HG03354 (cell line): Measurements from ENCODE around the gene EEFSEC.

Experiments used
- ATAC-seq: cut with Tn5 transposase; IDR thresholded peaks from one replicate; pipeline ENCODE4 v1.9.1; 2021; ENCODE audit warnings: mild to moderate bottlenecking; ENCODE audit not compliant: unreplicated experiment, poor library complexity, severe bottlenecking

Gene EEFSEC, protein sequence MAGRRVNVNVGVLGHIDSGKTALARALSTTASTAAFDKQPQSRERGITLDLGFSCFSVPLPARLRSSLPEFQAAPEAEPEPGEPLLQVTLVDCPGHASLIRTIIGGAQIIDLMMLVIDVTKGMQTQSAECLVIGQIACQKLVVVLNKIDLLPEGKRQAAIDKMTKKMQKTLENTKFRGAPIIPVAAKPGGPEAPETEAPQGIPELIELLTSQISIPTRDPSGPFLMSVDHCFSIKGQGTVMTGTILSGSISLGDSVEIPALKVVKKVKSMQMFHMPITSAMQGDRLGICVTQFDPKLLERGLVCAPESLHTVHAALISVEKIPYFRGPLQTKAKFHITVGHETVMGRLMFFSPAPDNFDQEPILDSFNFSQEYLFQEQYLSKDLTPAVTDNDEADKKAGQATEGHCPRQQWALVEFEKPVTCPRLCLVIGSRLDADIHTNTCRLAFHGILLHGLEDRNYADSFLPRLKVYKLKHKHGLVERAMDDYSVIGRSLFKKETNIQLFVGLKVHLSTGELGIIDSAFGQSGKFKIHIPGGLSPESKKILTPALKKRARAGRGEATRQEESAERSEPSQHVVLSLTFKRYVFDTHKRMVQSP

DNA sequence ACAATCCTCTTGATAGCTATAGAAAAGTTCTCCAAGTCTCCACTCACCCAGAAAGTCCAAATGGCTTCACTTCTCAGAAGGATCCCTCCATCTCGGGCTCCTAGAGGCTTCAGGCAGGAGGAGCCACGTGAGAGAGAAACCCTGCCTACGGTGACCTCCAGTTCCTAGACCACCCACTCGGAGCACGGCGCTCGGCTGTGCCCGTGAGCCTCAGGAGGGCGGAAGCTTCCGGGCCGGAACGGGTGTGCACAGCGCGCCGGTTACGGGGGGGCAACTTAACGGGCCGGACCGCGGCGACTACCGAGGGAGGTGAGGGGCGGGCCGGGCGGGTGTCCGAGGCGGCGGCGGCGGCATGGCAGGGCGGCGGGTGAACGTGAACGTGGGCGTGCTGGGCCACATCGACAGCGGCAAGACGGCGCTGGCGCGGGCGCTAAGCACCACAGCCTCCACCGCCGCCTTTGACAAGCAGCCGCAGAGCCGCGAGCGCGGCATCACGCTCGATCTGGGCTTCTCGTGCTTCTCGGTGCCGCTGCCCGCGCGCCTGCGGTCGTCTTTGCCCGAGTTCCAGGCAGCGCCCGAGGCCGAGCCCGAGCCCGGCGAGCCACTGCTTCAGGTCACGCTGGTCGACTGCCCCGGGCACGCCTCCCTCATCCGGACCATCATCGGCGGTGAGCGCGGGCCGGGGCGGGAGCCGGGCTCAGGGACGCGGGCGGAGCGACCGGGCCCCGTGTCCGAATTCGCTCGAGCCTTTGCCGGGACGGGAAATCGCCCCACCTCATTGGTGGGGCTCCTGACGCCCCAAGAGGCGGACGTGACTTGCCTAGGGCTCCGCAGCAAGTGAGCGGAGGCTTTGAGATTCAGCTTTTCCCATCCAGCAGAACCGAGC, at the start of gene EEFSEC:
Gene EEFSEC, plus strand, starts transcription at position 326 of the 886 bp plus-strand sequence. Its CDS starts 27 bp downstream, at position 353.
- peak; percentile 92 for ATAC-seq

DNA sequence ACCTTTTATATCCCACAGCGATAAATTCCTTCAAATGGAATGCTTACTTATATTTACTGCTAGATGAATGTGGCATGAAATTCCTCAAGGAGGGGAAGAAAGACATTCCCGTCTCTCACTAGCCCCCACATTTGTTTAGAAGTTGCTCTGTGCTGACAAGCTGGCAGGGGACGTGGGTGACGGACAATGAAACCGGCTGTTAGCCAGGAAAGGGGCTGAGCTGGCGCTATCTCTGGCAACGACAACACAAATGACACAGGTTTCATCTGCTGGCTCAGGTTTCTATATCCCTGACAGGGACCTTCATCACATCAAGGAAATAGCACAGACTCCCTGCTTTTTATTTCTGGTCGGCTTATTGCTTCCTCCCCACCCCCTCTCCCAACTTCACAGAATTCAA, 45.4 kb upstream of the EEFSEC start:
- ATAC-seq, result no peak

DNA sequence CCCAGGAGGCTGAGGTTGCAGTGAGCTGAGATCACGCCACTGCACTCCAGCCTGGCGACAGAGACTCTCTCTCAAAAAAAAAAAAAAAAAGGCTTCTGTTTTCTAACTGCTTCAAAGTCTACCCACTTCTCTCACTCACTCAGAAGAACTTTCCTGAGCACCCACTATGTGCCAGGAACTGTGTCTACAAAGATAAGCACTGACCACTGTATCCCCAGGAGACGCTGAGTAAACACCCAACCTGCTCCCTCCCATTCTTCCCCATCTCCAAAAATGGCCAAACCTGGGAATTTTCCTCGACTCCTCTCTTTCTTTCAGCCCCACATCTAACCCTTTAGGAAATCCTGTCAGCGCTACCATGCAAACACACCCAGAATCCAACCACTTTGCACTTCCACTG, 42.1 kb upstream of the EEFSEC start:
- ATAC-seq, result no peak

DNA sequence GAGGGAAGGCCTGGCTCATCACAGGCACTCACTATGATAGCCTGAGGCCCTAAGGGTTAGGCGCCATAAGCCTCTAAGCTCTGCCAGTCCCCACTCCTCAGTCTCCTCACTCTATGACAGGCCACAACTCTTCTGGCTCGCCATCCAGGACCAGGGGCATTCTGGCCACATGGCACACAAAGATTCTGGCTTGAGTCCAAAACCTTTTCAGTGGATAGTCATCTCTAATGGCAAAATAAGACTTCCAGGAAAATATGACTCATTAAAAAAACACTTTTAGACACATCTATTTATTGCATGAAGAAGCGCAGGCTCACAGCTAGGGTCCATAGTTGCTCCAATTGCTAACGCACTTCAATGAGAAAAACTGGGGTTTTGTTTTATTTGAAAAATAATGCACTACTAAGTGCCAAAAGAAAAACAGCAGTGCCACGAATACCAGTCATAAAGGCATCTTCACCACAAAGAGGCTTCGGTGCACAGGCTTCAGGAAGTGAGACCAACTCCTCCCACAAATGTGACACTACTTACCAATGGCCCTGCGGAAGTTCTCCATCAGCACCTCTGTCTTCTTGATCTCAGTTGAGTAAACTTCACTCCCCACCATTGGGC, 40.8 kb upstream of the EEFSEC start:
- ATAC-seq, result no peak

DNA sequence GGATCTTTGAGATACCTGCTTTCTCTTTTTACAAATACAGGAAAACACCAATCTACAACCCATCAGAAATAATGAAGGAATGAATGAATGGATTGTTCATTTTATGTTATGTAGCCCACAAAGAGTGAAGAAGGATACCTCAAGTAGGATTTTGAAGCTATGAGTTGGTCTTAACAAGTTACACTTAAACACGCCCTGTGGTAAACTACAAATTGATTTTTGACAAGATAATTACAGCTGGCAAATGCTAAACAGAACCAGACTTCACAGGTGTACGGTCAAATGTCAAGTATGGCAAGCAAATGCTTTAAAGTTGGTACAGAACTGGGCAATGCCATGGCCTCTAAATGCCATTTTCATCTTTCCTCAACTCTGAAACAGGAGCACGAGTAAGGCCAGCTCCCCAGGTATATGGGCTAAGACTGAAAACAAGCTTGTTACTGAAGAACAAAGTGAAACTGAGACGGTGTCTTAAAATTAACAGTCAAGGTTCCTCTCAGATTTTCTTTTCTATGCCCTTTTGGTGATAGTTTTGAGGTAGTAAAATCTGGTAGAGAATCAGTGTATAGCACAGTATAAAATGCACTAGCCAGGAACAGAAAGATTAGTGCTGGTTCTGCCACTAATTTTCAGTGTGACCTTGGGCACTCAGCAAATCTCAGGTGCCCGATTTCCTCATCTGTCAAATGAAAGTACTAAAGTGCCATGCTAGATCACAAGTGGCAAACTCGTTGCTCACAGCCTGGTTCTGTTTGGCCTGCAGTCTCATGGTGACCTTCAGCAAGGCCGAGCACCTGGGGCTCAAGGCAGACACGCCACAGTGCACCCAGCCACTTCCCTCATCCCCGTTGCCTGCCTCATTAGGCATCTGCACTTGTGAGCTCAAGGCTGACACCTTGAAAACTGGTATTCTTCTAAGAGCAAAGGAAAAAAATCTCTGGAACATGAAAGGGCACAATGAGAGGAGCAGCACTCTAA, 39.2 kb upstream of the EEFSEC start:
- peak; percentile 65 for ATAC-seq

DNA sequence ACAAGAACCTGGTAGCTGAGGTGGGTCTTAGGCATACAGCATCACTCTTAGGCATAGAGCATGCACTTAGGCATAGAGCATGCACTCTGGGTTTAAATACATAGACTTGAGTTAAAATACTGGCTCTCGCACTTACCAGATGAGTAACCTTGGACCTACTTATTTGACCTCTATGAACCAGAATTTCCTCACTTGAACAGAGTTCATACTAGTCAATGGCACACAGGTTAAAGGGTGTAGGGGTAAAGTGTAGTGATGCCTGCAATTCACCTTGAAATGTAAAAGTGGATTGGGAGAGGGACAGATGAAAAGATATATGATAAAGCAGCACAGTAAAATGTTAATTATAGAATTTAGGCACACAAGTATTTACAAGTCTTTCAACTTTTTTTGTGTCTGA, 31.3 kb upstream of the EEFSEC start:
- ATAC-seq, result no peak

DNA sequence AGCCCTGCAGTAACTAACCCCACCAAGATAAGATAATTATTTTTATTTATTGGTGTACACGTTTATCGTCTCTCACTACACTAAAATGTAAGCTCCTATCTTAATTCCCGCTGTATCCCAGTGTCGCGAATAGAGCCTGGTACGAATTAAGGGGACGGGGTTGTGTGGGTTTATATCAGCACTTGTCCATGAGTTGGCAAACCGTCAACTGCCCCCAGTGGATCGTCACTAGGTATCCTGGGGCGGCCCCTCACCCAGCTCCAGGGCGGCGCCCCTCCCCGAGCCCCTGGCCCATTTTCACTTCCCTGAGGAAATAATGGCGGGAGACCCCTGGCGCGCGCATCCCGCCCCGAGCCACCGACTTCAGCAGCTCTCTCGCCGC, 30.1 kb upstream of the EEFSEC start:
- no peak for ATAC-seq

DNA sequence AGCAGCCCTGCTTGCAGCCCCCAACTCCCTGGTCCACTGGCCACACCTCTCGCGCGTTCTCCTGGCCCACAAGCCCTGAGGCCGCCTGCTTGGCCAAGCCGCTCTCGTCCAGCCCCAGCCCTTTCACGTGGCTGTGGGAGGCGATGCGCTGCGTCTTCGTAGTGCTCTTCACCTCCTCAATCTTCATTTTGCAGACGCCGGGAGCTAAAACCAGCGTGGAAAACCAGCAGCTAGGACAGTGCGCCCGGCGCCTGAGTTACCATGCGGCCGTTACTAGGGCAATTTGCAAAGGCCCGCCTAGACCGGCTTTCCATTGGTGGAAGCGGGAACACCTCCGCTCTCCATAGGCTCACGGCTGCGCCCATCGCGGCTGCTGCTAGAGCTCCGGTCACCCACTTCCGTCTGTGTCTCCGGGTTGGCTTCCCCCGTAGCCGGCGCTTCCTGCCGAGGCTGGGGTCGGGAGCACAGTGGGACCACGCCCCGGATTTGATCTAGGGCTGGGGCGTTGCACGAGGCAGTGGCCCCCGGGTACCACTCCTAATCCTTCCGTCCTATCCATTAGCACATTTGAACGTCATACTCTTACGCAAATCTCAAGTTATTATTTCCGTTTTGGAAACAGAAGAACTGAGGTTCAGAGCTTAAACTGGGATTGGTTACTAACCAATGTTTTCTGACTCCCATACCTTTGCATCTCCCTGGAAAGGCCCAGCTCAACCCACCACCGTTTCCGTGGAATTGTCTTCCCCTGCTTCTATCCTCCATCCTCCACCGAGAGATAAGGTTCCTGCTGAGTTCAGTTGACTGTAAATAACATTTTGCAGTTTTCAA, 29.5 kb upstream of the EEFSEC start, which contains the start of gene RUVBL1:
Gene RUVBL1, minus strand, starts transcription at position 275 of the 831 bp plus-strand sequence. Its CDS starts 88 bp downstream, at position 187.
- ATAC-seq, result peak; percentile 98

DNA sequence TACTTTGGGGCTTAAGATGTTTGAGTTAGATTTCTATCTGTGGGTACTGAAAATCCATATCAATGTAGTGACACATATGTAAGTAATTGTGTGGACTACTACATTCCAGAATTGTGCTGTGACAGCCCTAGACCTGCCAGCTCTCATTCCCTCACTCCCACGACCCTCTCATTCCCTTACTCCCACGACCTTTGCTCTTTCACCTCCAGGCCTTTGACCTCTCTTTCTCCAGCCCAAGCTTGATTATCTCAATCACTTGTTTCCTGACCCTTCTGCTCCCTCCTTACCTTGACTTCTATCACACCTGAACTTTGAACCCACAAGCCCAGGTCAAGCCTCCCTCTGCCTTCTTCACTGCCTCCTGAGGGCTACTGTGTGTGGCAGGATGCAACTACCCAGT, 26.0 kb upstream of the EEFSEC start:
- ATAC-seq, result no peak

DNA sequence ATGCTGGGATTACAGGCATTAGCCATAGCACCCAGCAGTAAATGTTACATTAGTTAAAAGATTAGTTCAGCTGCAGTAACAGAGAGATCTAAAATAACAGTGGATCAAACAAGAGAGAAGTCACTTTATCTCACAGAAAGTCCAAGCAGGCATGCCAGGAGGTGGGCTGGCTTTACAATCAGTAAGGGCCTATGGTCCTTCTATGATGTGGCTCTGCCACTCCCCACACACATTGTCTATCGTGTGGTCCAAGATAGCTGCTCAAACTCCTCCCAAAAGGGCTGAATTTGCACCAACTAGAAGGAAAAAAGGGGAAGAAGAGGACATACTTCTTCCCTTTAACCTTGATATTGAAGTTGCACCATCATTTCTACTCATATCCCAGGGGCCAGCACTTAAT, 25.0 kb upstream of the EEFSEC start:
- no peak for ATAC-seq

DNA sequence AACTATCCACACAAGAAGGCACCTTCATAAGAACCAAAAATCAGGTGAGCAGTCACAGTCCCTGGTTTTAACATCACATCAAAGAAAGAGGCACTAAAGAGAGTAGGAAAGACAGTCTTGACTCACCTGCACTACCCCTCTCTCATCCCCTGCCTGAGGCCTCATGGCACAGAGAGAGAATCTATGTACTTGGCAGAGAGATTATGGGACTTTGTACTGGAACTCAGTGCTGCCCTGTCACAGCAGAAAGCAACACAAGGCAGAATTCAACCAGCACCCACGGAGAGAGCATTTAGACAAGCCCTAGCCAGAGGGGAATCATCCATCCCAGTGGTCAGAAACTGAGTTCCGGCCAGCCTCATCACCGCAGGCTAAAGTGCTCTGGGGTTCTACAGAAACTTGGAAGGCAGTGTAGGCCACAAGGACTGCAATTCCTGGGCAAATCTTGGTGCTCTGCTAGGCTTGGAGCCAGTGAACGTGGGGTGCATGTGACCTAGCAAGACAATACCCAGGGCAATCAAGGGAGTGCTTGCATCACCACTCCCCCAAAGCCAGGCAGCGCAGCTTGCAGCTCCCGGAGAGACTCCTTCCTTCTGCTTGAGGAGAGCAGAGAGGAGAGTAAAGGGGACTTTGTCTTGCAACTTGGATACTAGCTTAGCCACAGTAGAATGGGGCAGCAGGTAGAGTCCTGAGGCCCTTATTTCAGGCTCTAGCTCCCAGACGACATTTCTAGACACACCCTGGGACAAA, 21.2 kb upstream of the EEFSEC start:
- ATAC-seq, result no peak

DNA sequence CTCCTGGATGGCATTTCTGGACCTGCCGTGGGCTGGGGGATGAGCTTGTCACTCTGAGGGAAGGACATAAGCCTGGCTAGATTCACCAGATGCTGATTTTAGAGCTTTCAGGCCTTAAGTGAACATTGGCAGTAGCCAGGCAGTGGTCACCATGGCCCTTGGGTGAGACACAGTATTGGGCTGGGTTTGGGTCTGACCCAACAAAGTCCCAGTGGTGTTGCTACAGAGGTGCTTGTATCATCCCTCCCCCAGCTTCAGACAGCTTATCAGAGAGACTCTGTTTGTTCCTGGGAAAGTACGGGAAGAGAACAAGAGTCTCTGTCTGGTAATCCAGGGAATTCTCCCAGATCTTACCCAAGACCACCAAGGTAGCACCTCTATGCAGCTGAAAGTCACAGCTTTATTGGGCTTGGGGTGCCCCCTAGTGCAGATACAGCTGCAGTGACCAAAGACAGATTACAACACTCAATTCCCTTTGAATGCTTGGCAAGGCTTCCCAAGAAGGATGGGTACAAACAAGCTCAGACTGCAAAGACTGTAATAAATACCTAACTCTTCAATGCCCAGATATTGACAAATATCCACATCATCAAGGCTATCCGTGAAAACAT, 19.9 kb upstream of the EEFSEC start:
- no peak for ATAC-seq

DNA sequence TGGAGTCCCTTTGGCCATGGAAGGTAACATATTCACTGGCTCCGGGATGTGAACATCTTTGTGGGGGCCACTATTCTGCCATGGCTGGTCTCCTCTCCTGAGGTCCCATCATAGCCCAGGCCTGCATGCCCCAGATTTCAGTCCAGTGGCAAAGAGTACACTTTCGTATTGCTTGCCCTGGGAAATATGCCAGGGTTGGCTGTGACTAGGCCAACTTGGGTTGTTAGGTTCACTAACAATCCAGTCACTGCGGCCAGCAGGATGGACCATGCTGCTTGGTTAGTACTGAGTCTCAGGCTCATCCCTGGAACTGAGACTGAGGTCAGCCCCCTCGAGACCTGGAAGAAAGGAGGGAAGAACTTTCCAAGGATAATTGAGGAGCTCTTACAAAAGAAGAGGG, 9.8 kb upstream of the EEFSEC start:
- no peak for ATAC-seq

DNA sequence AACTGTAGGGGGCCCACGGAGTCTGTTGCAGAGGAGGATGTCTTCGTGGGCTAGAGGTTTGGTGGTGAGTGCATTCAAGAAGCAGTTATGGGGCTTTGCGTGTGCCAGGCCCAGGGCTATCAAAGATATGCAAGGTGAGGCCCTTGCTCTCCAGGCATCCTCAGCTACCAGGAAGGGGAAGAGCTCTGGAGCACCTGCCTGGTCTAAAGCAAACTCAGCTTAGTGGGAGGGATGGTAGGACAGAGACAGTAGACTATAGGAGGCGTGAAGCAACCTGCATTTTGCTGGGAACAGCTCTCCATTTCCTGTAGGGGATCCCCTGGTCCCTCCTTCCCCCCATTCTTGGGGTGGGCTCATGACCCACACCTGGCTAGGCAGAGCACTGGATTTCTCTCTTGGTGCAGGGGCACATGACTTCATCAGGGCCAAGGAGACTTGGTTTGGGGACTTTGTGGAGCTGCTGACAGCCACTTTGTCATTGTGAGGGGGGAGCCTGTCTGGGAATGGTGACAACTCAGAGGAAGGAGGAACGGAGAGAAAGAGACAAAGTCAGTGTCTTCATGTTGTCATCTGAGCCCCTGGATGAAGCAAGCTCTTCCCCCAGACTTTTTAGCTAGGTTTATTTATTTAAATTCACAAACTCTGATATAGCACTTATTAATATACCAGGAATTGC, 8.6 kb upstream of the EEFSEC start:
- ATAC-seq, result no peak

DNA sequence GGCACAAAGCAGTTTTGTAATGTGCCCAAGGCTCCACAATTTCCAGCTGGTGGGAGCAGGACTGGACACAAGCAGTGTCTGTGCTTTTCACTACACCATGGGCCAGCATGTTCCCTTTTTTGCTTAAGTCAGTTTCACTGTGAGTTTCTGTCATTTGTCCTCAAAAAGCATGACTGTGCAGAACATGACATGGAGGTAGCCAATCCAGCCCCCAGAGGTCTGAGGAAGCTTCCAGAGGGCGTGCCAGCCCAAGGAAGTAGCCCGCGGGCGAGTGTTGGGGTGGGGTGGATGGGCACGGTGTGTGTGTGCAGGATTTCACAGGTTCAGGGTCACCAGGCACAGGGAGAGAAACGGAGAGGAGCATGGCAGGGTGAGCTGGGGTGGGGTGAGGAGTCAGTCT, 8.0 kb upstream of the EEFSEC start:
- ATAC-seq, result no peak

DNA sequence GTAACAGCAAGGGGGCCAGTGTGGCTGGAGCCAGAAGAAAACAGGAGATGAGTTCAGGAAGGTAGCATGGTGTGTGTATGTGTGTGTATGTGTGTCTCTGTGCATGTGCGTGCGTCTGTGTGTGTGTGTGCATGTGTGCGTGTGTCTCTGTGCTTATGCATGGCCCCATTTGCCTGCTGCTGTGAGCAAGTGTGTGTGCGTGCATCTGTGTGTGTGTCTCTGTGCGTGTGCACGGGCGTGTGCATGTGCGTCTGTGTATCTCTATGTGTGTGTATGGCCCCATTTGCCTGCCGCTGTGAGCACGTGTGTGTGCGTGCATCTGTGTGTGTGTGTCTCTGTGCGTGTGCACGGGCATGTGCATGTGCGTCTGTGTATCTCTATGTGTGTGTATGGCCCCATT, 7.1 kb upstream of the EEFSEC start:
- no peak for ATAC-seq
